GM18507 (cell line): ENCODE measurements around the gene CBX2.

Experiments used
- DNase-seq: peaks from one replicate; pipeline ENCODE4 v3.0.0; 2011; ENCODE audit warnings: low read depth; ENCODE audit not compliant: insufficient read length; ENCODE audit errors: extremely low spot score
- FAIRE-seq: peaks from 2 replicates; lab custom pipeline; 2011; peaks lifted over from hg19 to GRCh38; lab: Jason Lieb, UNC

CBX2 gene

DNA sequence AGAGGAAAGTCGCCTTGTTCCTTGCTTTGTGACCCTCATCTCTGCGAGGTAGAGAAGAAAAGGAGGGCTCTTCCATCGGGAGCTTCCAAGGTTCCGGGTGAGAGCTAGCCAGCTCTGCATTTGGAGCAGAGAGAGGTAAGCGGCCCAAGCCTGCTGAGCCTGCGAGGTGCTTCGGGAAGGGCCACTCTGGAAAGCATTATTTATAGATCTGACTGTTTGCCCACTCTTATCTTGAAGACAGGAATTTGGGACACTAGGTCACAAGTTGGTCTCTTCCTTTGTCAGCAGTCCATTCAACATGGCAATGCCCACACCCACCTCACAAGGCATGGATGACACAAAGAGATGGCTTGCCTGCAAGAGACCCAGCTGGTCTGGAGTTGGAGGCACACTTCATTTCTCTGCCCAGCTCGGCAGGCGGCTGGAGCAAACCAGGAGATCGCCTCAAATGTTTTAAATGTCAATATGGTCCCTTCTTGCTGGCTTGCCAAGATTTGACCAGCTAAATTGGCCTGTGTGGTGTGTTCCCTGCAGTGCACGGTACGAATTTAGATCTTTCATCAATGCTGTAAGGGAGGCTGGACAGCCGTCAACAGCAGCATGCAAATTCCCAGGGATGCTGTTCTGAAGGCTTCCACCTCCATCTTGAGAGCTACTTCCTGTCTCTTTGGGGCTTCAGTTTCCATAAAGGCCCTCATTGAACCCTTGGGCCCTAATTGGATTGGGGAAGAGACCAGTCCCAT lies 41.8 kb downstream of the CBX2 start:
- DNase-seq (no peak), FAIRE-seq (no peak)

DNA sequence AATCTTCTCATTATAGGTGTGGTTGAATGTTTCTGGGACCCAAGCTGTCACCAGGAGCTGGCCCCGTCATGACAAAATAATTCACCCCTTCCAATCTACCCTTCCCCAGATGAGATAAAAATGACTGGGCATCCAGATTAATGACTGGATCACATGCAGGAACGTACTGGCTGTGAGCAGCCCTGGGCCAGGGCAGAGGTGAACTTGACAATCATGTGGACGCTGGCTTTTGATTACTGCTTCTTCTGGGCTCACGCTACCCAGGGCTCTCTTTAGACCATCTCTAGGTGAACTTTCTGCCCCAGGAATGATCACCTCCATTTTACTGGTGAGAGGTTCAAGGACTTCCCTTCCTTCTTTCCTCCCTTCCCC lies 43.0 kb downstream of the CBX2 start:
- DNase-seq (no peak), FAIRE-seq (no peak)

DNA sequence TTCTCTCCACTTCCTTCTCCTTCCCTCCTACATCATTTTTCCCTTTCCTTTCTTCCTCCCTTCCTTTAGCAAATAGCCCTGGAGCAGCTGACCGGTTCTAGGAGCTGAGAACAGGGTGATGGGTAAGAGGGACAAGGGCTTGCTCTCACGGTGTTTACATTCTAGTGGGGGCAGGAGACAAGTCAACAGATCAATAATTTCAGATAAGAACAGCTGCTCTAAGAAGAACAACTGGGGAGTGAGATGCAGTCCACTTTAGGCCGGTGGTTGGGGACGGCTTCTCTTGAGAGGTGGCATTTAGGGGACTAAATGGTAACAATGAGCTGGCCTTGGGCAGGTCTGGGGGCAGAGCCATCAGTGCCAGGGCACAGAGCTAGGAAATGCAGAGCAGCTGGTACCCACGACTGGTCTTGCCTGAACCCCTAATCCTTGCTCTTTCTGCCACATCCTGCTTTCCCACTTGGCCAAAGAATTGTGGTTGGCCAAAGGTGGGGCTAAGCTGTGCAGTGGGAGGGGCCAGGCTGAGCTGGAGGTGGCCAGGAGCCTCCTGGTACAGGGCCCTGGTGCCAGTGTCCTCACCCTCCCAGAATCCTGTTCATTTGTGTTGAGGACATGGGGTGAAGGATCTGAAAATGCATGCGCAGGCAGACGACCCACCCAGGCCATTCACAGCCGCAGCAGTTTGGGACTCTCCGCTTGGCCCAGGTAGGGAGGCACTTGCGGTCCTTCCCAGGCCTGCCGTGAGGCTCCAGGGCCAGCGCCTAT lies 43.6 kb downstream of the CBX2 start:
- FAIRE-seq (no peak), DNase-seq (no peak)

DNA sequence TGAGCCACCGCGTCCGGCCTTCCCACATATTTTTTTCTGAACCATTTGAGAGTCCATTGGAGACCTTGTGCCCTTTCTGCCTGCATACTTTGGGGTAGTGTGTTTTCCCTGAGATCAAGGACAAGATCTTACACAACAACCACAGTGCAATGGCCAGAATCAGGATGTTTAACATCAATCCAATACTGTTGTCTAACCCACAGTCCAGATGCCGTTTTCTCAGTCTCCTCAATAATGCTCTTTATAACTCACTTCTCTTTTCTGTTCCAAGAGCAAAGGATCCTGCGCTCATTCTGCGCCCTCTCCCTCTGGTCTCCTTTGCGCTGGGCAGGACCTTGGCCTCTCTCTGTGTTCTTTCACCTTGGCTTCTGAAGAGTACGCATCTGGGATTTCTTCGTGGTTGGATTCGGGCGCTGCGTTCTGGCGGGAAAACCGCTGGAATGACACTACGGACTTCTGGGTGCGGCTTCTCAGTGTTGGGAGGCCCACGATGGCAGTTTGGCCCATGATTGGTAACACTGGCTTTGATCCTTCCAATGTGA lies 44.7 kb downstream of the CBX2 start:
- FAIRE-seq (no peak), DNase-seq (no peak)

DNA sequence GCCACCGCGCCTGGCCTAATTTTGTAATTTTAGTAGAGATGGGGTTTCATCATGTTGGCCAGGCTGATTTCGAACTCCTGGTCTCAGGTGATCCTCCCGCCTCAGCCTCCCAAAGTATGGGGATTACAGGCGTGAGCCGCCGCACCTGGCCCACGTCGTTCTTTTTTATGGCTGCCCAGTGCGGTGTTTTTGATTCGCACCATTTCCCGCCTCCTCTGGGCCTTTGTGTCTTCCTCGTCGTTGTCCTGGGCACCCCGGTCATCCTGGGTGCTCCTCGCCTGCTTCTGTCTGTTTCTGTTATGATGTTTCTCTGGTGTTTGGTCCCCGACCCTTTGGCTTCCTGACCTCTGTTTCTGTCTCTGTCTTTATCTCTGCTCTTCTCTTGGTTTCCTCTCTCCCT lies 46.3 kb downstream of the CBX2 start:
- DNase-seq = no peak
- FAIRE-seq = no peak

DNA sequence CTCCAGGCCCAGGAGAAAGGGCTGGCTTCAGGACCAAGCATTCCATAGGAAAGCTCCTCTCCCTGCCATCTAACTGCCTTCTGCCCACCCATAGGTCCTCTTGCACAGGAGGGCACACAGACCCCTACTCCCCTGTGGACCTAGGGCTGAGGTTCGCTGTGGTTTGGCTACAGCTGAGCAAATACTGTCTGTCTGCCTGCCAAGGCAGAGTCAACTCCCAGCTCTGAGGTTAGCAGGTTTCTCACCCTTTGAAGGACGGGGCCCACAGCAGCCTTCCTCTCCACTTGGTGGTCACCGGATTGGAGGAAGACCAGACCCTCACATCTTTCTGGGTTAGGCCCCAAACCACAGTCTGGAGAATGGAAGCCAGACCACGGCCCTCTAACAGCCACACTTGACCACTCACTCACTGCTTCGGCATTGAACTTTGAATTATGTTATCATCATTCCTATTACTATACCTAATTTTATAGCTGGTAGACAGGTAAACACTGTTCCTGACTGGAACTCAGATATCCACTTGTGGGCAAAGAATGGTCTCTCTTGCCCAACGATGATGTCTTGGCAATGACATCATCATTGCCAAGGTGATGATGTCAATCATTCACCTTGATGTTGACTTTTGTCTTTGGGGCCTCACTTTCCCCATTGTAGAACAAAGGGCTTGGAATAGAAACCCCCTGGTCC lies 47.1 kb downstream of the CBX2 start:
- FAIRE-seq (no peak), DNase-seq (no peak)

DNA sequence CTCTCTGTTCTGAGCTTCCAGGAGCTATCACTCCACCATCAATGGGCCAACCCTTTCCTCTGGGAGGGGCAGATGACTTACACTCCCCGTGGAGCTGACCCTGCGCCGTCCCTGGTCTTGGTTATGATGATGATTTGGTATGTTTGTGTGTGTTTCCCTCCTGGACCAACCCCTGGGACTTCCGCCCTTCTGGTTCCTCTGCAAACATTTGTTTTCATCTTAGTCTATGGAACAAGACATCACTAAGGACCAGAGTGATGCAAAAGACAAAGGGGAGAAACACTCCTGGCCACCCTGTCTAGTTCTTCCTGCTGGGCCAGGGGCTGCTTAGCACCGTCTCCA lies 47.6 kb downstream of the CBX2 start:
- no peak for FAIRE-seq

DNA sequence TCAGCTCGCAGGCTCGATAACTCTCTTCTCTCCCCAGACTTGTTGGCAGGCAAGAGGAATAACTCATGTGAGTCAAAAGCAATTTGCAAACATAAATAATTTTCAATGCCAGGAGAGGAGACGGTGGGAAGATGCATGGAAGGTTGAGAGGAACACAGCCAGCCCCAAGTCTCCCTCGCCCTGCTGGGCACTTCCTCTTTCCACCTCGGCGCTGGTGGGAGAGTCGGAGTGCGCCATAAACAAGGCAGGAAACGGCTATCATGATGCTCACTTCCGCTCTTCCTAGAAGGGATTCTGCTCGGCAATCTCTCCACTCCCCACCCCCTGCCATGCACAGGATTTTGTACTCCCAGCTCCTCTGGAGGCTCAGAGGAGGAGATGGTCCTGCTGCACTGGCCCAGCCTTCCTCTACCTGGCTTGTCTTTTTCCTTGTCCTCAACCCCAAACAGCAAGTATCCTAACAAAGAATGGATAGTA lies 48.3 kb downstream of the CBX2 start:
- FAIRE-seq = no peak
- DNase-seq = no peak

More for the DNA sequence above, 47.6 kb downstream of the CBX2 start:
- DNase-seq = no peak

DNA sequence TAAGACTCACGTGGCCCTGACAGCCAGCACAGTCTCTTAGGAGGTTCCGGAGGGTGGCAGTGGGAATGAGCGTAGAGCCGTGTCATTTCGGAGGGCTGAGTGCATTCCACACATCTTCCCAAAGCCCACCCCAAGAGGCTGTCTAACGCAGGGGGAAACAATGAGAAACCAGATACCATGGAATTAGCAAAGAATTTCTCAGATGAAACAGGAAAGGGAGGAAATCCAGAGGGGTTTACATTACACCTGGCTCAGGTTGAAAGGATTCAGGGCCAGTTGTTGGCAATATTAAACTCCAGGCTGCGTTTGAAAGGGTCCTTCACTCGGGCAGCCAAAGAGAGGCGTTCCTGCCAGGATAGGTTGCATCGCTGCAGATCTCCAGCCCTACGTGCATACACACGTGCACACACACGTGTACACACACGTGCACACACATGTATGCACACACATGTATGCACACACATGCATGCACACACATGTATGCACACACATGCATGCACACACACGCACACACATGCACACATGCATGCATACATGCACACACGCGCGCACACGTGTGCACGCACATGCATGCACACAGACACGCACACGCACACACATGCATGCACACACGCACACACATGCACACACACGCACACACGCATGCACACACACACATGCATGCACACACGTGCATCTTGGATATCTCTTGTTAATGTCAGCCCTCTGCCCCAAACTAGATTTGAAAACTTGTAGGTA lies 49.1 kb downstream of the CBX2 start:
- FAIRE-seq (no peak), DNase-seq (no peak)

DNA sequence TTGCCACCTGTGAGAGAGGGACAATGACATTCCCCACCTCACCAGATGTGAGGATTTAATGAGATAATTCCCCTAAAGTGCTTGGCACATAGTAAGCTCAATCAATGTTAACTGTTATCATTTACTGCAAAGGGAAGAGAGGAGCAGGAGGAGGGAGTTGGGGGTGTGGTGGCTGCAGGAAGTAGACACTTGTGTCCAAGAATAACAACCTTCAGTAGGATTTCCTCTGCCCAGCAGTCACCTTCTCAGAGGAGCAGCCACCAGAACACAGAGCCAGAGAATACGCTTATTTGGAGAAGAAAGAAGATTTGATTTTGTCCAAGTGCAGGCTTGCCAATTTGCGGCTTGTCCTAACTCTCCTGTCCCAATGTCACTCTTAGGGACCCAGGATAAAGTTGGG lies 51.1 kb downstream of the CBX2 start:
- DNase-seq = no peak
- no peak for FAIRE-seq

DNA sequence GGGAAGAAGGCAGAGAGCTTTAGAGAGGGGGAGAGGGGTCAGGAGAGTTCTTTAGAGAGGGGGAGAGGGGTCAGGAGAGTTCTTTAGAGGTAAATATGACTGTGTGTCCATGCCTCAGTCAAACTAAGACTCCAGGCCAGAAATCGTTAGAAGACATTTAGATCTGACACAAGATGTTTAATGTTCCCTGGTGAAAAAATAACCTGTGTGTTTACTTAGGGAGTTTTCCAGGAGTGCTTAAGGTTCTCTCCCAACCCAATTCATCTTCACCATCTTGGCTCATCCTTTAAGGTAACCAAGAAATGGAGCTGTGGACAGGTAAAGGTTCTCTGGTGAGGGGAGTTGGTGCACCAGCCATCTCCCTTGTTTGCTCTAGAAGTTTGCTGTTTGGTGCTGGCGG lies 51.5 kb downstream of the CBX2 start:
- DNase-seq (no peak), FAIRE-seq (no peak)

DNA sequence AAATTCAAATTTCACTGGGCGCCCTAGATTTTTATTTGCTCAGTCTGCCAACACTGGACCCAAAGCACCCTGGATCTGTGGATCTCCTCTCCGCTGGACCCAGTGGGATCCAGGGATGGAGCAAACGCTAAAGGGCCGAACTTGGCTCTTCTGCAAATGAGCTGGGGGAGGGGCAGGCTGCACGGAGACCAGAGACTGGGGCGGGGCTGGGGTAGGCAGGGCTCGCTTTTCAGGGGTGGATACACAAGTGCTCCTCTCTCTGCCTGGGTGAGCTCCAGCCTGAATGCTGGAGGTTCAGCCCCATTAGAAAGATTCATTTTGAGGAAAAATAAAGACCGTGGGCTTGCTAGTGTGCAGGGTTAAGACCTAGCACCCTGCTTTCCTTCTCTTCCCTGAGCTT lies 52.4 kb downstream of the CBX2 start:
- FAIRE-seq = no peak
- no peak for DNase-seq

DNA sequence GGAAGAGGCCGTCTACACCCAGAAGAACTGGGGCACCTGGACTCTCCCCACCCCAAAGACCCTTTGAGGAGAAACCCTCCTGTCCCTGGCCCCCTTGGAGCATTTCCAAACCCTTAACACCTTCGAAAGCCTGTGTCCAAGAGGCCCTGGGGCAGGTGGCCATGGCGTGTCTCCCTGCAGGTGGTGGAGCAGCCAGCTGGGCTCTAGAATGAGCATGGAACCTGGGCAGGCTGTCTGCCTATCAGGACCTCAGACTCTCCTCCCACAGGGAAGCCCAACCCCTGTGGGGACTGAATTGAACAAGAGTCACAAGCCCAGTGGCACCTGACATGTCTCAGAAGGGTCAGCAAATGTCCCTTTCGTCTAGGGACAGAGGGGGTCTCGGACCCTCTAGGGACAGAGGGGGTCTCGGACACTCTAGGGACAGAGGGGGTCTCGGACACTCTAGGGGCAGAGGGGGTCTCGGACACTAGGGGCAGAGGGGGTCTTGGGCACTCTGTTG lies 52.9 kb downstream of the CBX2 start:
- DNase-seq (no peak), FAIRE-seq (no peak)

DNA sequence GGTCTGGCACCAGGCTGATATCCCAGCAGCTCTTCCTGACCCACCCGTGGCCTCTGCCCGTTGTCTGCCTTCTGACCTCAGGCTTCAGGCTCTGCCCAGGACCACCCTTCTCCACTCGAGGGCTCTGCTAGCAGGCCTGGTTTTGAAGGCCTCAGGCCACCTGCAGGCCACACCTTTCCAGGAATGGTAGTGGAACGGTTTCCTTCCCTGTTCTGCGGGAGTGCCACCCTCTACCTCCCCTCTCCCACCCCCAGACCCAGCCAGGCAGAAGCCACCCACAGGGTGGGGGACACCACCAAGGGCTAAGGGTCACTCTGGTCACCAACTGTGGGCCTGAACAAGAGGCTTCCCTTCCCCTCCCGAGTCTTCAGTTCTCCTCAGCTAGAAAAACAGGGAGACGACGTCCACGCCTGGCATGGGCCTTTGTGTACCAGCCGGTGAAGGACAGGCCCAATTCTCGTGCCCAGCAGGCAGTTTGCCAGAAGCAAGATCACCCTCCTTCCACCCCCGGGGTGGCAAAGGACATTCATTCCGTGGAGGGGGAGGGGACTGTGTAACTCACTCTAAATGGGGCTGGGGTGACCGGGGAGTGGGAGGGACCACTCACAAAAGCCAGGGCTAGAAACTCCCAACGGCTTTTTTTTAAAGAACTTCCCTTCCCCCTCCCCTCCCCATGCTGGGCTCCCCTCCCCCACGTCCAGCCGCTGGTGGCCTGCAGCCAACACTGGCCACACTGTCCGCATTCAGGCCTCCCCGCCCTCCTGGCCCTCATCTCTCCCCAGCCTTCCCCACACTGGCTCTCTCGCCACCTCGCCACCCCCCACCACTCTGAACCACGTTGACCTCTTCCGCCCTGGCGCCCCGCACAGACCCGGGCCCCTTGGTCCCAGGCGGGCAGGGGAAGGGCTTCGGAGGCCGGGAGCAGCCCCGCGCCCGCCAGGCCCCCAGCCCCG lies 53.6 kb downstream of the CBX2 start:
- DNase-seq = no peak

DNA sequence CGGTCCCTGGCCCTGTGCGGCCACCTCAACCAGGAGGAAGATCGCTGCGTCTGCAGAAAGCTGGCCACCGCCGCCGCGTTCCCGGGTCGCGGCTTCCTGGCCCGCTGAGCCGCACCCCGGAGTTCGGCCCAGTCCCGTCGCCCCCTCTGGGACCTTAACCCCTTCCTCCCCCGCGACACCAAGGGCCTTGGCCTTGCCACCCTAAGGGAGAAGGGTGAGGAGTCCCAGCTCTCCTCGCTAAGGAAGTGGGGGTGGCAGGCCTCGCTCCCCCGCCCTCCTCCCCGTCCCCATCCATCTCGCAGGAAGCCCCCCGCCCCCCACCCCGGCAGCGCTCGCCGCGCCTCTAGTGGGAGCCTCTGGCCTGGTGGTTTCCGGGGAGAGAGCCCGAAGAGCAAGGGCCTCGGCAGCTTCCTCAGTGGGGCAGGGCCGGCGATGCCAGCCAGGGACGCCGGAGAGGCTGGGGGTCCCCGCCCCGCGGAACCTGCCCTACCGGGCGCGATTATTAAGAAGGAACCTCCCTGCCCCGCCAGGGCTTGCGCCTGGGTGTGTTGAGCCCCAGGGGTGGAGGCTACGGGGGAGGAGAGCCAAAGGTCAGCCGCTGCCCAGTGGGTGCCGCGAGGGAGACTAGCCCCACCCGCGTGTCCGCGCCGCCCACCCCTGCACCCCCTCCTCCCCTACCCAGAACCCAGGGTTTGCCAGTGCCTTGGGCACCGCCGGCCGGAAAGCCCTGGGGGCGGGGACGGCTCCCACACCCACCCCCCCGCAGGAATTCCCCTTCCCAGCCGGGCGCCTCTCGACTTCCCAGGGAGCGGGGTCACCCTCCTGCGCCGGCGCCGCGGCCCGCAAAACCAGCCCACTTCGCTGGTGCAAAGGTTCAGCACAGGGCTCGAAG lies 54.5 kb downstream of the CBX2 start:
- DNase-seq (no peak), FAIRE-seq (no peak)

More for the DNA sequence above, 53.6 kb downstream of the CBX2 start:
- FAIRE-seq = no peak

DNA sequence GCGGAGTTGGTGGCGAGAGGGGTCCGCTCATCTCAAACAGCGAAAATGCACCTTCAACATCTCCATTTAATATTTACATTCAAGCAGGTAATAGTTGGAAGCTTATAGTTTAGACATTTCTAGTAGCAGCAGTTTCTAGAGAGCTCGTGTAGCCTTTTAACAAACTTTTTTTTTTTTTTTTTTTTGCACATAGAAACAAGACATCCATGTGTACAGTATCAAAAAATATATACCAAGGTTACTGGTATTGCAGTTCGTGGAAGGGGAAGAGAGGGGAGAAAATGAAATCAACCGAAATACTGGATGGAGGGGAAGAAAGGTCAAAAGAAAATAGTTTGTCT lies 55.1 kb downstream of the CBX2 start:
- no peak for DNase-seq
- no peak for FAIRE-seq

DNA sequence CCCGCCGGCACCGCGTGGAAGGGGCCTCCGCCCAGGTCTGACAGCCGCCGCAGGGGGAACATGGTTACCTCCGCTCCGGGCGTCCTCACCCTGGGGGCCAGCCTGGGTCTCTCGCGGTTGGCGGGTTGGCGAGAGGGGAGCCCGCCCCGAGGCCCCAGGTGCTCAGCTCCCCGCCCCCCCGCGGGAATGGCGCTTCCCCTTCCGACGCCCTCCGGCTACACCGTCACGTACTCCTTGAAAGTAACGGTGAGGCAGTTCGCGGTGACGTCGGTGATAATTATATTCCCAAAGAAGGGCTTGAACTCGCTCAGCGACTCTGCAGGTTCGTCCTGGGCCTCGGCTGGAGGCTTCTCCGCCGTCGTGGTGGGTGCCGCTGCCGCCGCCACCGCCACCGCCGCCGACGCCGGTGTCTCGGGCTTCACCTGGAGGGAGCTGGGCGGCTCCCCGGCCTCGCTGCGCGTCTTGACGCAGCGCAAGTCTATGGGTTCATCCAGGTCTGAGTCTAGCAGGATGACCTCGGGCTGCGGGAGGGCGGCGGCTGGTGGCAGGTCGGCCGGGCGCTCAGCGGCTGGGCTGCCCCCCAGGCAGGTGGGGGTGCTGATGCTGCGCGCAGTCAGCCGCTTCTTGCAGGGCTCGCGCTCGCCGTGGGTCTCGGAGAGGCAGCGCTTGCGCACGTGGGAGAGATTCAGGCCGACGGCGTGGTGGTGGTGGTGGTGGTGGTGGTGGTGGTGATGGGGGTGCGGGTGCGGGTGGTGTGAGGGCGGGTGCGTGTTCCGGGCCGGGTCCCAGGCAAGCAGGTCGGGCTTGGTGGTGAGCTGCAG lies 56.0 kb downstream of the CBX2 start:
- no peak for DNase-seq
- FAIRE-seq = no peak
